IMR-90 (cell line): ENCODE measurements around the gene TRPM3. TPM values are rescaled to one million over a fixed set of nuclear protein-coding genes. Genes with fewer than 3 reads are reported as not detected.
A peak's percentile ranks its signal among the peaks of the same experiment; 100 is the strongest.

Experiments
- ATAC-seq: fragments of 200-7000 bp; cut with Tn5 transposase; 2 replicates; pipeline ENCODE4 v1.9.1; 2020; ENCODE audit warnings: low read depth, mild to moderate bottlenecking, moderate library complexity
- BruUV-seq: library from RNA; stranded (reverse); fragments of 400-500 nt; replicated peaks from 2 replicates; lab custom pipeline; 2021; lab: Mats Ljungman, UMichigan
- CTCF ChIA-PET: fragments of 300-600 bp; formaldehyde crosslinking; extraction: SDS; loops from one replicate; lab custom pipeline; 2021; ENCODE audit warnings: antibody characterized with exemption; lab: Yijun Ruan, JAX
- POLR2A ChIA-PET: fragments of 300-600 bp; sonication (Branson Sonifier 250); formaldehyde crosslinking; loops from one replicate; lab custom pipeline; 2022; ENCODE audit warnings: antibody characterized with exemption; ENCODE audit not compliant: unreplicated experiment; lab: Charles Lee
- DNase-seq: peaks from one replicate; pipeline ENCODE4 v3.0.0; 2013
- H2AFZ ChIP-seq: replicated peaks from 2 replicates; pipeline ENCODE3; 2013; ENCODE audit warnings: low read length, mild to moderate bottlenecking; ENCODE audit not compliant: poor library complexity
- H2AK5ac ChIP-seq: 2 replicates; pipeline ENCODE4 v1.6.1; 2013; ENCODE audit warnings: low read depth, low read length, inconsistent platforms
- H2AK9ac ChIP-seq: replicated peaks from 2 replicates; pipeline ENCODE3; 2013; ENCODE audit warnings: mild to moderate bottlenecking, low read depth, low read length, moderate library complexity; ENCODE audit not compliant: poor library complexity
- H2BK120ac ChIP-seq: 2 replicates; pipeline ENCODE4 v1.6.1; 2013; ENCODE audit warnings: low read depth, low read length, inconsistent platforms
- H2BK15ac ChIP-seq: 3 replicates; pipeline ENCODE4 v1.6.1; 2013; ENCODE audit warnings: low read depth, low read length, inconsistent platforms
- H2BK20ac ChIP-seq: 2 replicates; pipeline ENCODE4 v1.6.1; 2013; ENCODE audit warnings: low read depth, mild to moderate bottlenecking, inconsistent platforms, low read length, moderate library complexity
- H2BK5ac ChIP-seq: 2 replicates; pipeline ENCODE4 v1.6.1; 2013; ENCODE audit warnings: mild to moderate bottlenecking, low read depth, low read length, inconsistent platforms; ENCODE audit not compliant: poor library complexity, severe bottlenecking
- H3K14ac ChIP-seq: replicated peaks from 2 replicates; pipeline ENCODE4 v1.6.1; 2013; ENCODE audit warnings: low read depth, low read length, inconsistent platforms
- H3K18ac ChIP-seq: 2 replicates; pipeline ENCODE4 v1.6.1; 2013; ENCODE audit warnings: low read depth, low read length, control low read depth
- H3K23ac ChIP-seq: 2 replicates; pipeline ENCODE4 v1.6.1; 2013; ENCODE audit warnings: low read depth, low read length, inconsistent platforms
- H3K27ac ChIP-seq: 2 replicates; pipeline ENCODE4 v1.5.1; 2013; ENCODE audit warnings: mild to moderate bottlenecking, control low read depth, low read length; ENCODE audit not compliant: insufficient read depth
- H3K27me3 ChIP-seq: 2 replicates; pipeline ENCODE4 v1.6.1; 2013; ENCODE audit warnings: low read length; ENCODE audit not compliant: control insufficient read depth, insufficient read depth
- H3K36me3 ChIP-seq: 2 replicates; pipeline ENCODE4 v1.6.1; 2013; ENCODE audit warnings: low read length, mixed read lengths; ENCODE audit not compliant: control insufficient read depth, insufficient read depth
- H3K4ac ChIP-seq: 2 replicates; pipeline ENCODE4 v1.6.1; 2013; ENCODE audit warnings: low read depth, low read length, inconsistent platforms
- H3K4me1 ChIP-seq: 2 replicates; pipeline ENCODE4 v1.6.1; 2013; ENCODE audit warnings: low read length, mixed read lengths; ENCODE audit not compliant: control insufficient read depth, insufficient read depth
- H3K4me2 ChIP-seq: 2 replicates; pipeline ENCODE4 v1.6.1; 2013; ENCODE audit warnings: low read depth, mild to moderate bottlenecking, control low read depth, low read length, moderate library complexity
- H3K4me3 ChIP-seq: 2 replicates; pipeline ENCODE4 v1.5.1; 2013; ENCODE audit warnings: low read depth, mild to moderate bottlenecking, control low read depth, low read length, moderate library complexity; ENCODE audit not compliant: insufficient read depth
- H3K56ac ChIP-seq: 2 replicates; pipeline ENCODE4 v1.6.1; 2013; ENCODE audit warnings: low read length, inconsistent platforms; ENCODE audit not compliant: insufficient read depth; ENCODE audit errors: extremely low read depth
- H3K79me1 ChIP-seq, 2 experiments: 2 replicates each; pipeline ENCODE4 v1.6.1; 2013; ENCODE audit warnings: low read length in 2 of 2, inconsistent platforms in 1 of 2, low read depth in 1 of 2
- H3K9ac ChIP-seq: 2 replicates; pipeline ENCODE4 v1.6.1; 2013; ENCODE audit warnings: low read depth, low read length, control low read depth
- H3K9me1 ChIP-seq: 2 replicates; pipeline ENCODE4 v1.6.1; 2013; ENCODE audit warnings: low read length, inconsistent platforms; ENCODE audit not compliant: insufficient read depth
- H3K9me3 ChIP-seq: 2 replicates; pipeline ENCODE4 v1.6.1; 2013; ENCODE audit warnings: low read length; ENCODE audit not compliant: control insufficient read depth, insufficient read depth
- H4K20me1 ChIP-seq: 2 replicates; pipeline ENCODE4 v1.6.1; 2013; ENCODE audit warnings: low read length, inconsistent platforms; ENCODE audit not compliant: insufficient read depth
- H4K5ac ChIP-seq: 2 replicates; pipeline ENCODE4 v1.6.1; 2013; ENCODE audit warnings: mild to moderate bottlenecking, low read depth, low read length, control low read depth
- H4K8ac ChIP-seq, 2 experiments: 2 replicates each; pipeline ENCODE4 v1.6.1; 2013; ENCODE audit warnings: low read depth in 2 of 2, low read length in 2 of 2, control low read depth in 1 of 2, inconsistent platforms in 1 of 2
- H4K91ac ChIP-seq: 2 replicates; pipeline ENCODE4 v1.6.1; 2013; ENCODE audit warnings: low read depth, low read length, inconsistent platforms; ENCODE audit not compliant: insufficient read depth
- BHLHE40 ChIP-seq: fragments of 150-350 bp; IDR thresholded peaks from 2 replicates; pipeline ENCODE4 v1.6.1; 2016; ENCODE audit warnings: mild to moderate bottlenecking, low read depth, low read length
- CEBPB ChIP-seq: IDR thresholded peaks from 2 replicates; pipeline ENCODE4 v1.6.1; 2012; ENCODE audit warnings: low read depth, low read length, improper control_type of control experiment
- CHD1 ChIP-seq: IDR thresholded peaks from 2 replicates; pipeline ENCODE4 v1.6.1; 2012; ENCODE audit warnings: low read depth, low read length, improper control_type of control experiment
- FOS ChIP-seq: fragments of 150-350 bp; IDR thresholded peaks from 2 replicates; pipeline ENCODE4 v1.6.1; 2016; ENCODE audit warnings: low read depth, low read length
- MAFK ChIP-seq: IDR thresholded peaks from 2 replicates; pipeline ENCODE4 v1.6.1; 2012; ENCODE audit warnings: low read depth, low read length, improper control_type of control experiment
- MAZ ChIP-seq: IDR thresholded peaks from 2 replicates; pipeline ENCODE4 v1.6.1; 2012; ENCODE audit warnings: low read depth, mild to moderate bottlenecking, low read length, improper control_type of control experiment, moderate library complexity, borderline replicate concordance
- MXI1 ChIP-seq: IDR thresholded peaks from 2 replicates; pipeline ENCODE4 v1.6.1; 2012; ENCODE audit warnings: low read depth, mild to moderate bottlenecking, low read length, moderate library complexity, borderline replicate concordance
- NFE2L2 ChIP-seq: fragments of 150-350 bp; IDR thresholded peaks from 2 replicates; pipeline ENCODE4 v1.6.1; 2016; ENCODE audit warnings: low read depth, mild to moderate bottlenecking, low read length
- POLR2A ChIP-seq: IDR thresholded peaks from 2 replicates; pipeline ENCODE4 v1.6.1; 2012; ENCODE audit warnings: mild to moderate bottlenecking, low read depth, low read length
- RAD21 ChIP-seq: IDR thresholded peaks from 2 replicates; pipeline ENCODE4 v1.6.1; 2012; ENCODE audit warnings: low read length, improper control_type of control experiment
- RCOR1 ChIP-seq: IDR thresholded peaks from 2 replicates; pipeline ENCODE4 v1.6.1; 2012; ENCODE audit warnings: mild to moderate bottlenecking, low read length, improper control_type of control experiment; ENCODE audit not compliant: insufficient replicate concordance
- RFX5 ChIP-seq: IDR thresholded peaks from 2 replicates; pipeline ENCODE4 v1.8.0; 2012; ENCODE audit warnings: low read depth, mild to moderate bottlenecking, low read length, moderate library complexity
- SMC3 ChIP-seq: fragments of 150-350 bp; IDR thresholded peaks from 2 replicates; pipeline ENCODE4 v1.6.1; 2016; ENCODE audit warnings: low read depth, mild to moderate bottlenecking, antibody characterized with exemption, low read length, moderate library complexity
- USF2 ChIP-seq: fragments of 150-350 bp; IDR thresholded peaks from 2 replicates; pipeline ENCODE4 v1.6.1; 2017; ENCODE audit warnings: mild to moderate bottlenecking, antibody characterized with exemption, low read length, low read depth
- WGBS, 2 experiments: methylation state at CpG; one replicate each; pipeline versions ENCODE4 v1.1.5 to v1.1.7; 2013; ENCODE audit warnings: missing lambda C conversion rate in 2 of 2; ENCODE audit not compliant: insufficient read length in 1 of 2; ENCODE audit errors: extremely low coverage in 2 of 2; 5-methylcytosine and 5-hydroxymethylcytosine counted together
- dilution Hi-C: fragments of 300-500 bp; cut with HindIII; formaldehyde crosslinking; loops from one replicate; pipeline ENCODE4 v1.14.3; 2018; ENCODE audit warnings: low sequenced_read_pairs; ENCODE audit not compliant: unreplicated experiment
- in situ Hi-C: fragments of 300-500 bp; cut with MboI; formaldehyde crosslinking; loops from 3 replicates; pipeline ENCODE4 v1.14.3; 2019; ENCODE audit warnings: low sequenced_read_pairs, inconsistent platforms, mixed read lengths
- intact Hi-C: fragments of 100-400 bp; cut with micrococcal nuclease; formaldehyde crosslinking; loops from 2 replicates; pipeline ENCODE4 v1.10.0; 2022
- polyA plus RNA-seq, 3 experiments: library from polyadenylated mRNA; depleted of rRNA; stranded (reverse); fragments of >200 nt; gene quantifications; 2 replicates each; pipeline ENCODE4 v1.2.3, GENCODE V29; 2012; ENCODE audit warnings: low replicate concordance in 1 of 3
- total RNA-seq: library from RNA; depleted of rRNA; stranded (reverse); fragments of >200 nt; gene quantifications from 2 replicates; pipeline ENCODE4 v1.2.3, GENCODE V29; 2012
- TF ChIP-seq, protein P1 (sequence below): fragments of 150-350 bp; IDR thresholded peaks from 2 replicates; pipeline ENCODE4 v1.6.1; 2016; ENCODE audit warnings: low read depth, mild to moderate bottlenecking, low read length, moderate library complexity, borderline replicate concordance
- TF ChIP-seq, protein P2 (sequence below): conservative IDR thresholded peaks from 2 replicates; pipeline ENCODE4 v1.5.1; 2012; ENCODE audit warnings: mild to moderate bottlenecking, low read depth, low read length, improper control_type of control experiment

TRPM3 gene
- total and polyA plus RNA-seq, 2 of the 4 experiments (the other 2 are of a cell fraction): not detected

GRCh38 chr9:70561111-70561510 lies 560.3 kb downstream of the TRPM3 start:
- no TSS peak for BruUV-seq
- peak overlapping the region; percentile 85 for H2BK120ac ChIP-seq
- H2BK20ac ChIP-seq: peak overlapping the region; percentile 87
- peak overlapping the region; percentile 1 to 80; a peak in 1 of 4 replicates for H4K8ac ChIP-seq
- DNase-seq (no peak), ATAC-seq (no peak)
- H3K56ac ChIP-seq: no peak overlapping the region
- POLR2A ChIA-PET: no interaction called here
- intact Hi-C loops (no loop called here), in situ Hi-C loops (no loop called here), dilution Hi-C loops (no loop called here)
- no peak overlapping the region for H2AK9ac ChIP-seq
- no peak for TF ChIP-seq USF2
- TF ChIP-seq MXI1: no peak
- no peak for TF ChIP-seq CEBPB
- TF ChIP-seq MAFK: no peak
- TF ChIP-seq RFX5: no peak
- no peak for TF ChIP-seq NFE2L2
- TF ChIP-seq, protein P1, sequence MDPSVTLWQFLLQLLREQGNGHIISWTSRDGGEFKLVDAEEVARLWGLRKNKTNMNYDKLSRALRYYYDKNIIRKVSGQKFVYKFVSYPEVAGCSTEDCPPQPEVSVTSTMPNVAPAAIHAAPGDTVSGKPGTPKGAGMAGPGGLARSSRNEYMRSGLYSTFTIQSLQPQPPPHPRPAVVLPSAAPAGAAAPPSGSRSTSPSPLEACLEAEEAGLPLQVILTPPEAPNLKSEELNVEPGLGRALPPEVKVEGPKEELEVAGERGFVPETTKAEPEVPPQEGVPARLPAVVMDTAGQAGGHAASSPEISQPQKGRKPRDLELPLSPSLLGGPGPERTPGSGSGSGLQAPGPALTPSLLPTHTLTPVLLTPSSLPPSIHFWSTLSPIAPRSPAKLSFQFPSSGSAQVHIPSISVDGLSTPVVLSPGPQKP: no peak
- TF ChIP-seq BHLHE40: no peak
- no peak for TF ChIP-seq MAZ
- no peak for TF ChIP-seq FOS
- TF ChIP-seq, protein P2, sequence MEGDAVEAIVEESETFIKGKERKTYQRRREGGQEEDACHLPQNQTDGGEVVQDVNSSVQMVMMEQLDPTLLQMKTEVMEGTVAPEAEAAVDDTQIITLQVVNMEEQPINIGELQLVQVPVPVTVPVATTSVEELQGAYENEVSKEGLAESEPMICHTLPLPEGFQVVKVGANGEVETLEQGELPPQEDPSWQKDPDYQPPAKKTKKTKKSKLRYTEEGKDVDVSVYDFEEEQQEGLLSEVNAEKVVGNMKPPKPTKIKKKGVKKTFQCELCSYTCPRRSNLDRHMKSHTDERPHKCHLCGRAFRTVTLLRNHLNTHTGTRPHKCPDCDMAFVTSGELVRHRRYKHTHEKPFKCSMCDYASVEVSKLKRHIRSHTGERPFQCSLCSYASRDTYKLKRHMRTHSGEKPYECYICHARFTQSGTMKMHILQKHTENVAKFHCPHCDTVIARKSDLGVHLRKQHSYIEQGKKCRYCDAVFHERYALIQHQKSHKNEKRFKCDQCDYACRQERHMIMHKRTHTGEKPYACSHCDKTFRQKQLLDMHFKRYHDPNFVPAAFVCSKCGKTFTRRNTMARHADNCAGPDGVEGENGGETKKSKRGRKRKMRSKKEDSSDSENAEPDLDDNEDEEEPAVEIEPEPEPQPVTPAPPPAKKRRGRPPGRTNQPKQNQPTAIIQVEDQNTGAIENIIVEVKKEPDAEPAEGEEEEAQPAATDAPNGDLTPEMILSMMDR: no peak
- no peak for TF ChIP-seq CHD1
- no peak for TF ChIP-seq SMC3
- no peak for TF ChIP-seq RAD21
- no peak for TF ChIP-seq POLR2A
- TF ChIP-seq RCOR1: no peak
- peak overlapping the region; percentile 60 for H3K14ac ChIP-seq
- H3K36me3 ChIP-seq: no peaks in the 10 kb centered on the region
- peak overlapping the region; percentile 61 for H4K5ac ChIP-seq
- H3K9me3 ChIP-seq: no peaks in the 10 kb centered on the region
- peaks cover 24% of the 10 kb centered on the region for H3K4me1 ChIP-seq
- no peak overlapping the region for H3K4me3 ChIP-seq
- peak overlapping the region; percentile 69 for H3K4ac ChIP-seq
- H3K27ac ChIP-seq: peak overlapping the region; percentile 72; the same call in 1 of the 2 replicates
- H3K18ac ChIP-seq: peak overlapping the region; percentile 92
- peak overlapping the region; percentile 80; the same call in 1 of the 2 replicates for H3K23ac ChIP-seq
- H2BK5ac ChIP-seq: no peak overlapping the region
- CTCF ChIA-PET: interaction anchor here (1.0 to 1.1 kb wide), 2 partner anchors 9 to 25 kb away, joined by 3 to 5 read pairs; no protein-coding TSS in a partner anchor
- 83% methylated on average over 1 of the region's 4 CpGs; no CpG with 5 or more reads in 1 of the 2 experiments for WGBS, 2 experiments
- H3K9me1 ChIP-seq: peaks cover 20% of the 10 kb centered on the region
- H3K9ac ChIP-seq: no peak overlapping the region
- no peaks in the 10 kb centered on the region for H3K27me3 ChIP-seq
- peak overlapping the region; percentile 78 for H4K91ac ChIP-seq
- peak overlapping the region; percentile 66; the same call in 2 of the 3 replicates for H2BK15ac ChIP-seq
- H3K4me2 ChIP-seq: no peak overlapping the region
- no peaks in the 10 kb centered on the region for H4K20me1 ChIP-seq
- H3K79me1 ChIP-seq: no peaks in the 10 kb centered on the region
- H2AK5ac ChIP-seq: peak overlapping the region; percentile 86; the same call in 1 of the 2 replicates
- no peak overlapping the region for H2AFZ ChIP-seq
